ENCODE data around the gene ARHGEF6.

DNA sequence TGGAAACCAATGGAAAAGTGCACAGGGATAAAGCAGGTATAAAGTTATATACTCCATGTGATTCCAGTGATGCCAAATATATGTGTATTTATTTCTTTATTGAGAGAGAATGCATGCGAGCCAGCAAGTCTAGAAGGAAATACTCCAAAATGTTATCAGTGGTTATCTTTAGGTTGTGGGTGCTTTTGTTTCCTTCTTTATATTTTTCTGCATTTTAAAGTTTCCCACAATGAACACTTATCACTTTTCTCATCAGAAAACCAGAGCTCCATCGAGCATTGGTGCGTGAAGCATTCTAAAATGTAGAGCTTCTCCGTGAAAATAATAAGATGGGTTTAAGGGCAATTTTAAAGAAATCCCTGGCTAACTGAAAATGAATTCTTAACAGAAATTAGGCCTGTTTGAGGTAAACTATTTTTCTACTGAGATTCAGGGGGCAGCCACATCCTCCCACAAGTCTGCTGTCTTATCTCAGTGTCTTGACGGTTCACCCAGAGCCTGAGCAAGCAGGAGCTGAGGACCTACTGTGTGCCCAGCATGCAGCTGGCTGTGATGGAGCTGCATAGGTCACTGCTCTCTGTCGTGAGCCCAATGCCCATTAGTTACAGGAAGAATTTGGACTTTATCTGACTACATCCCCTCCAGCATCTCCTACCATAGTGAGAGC is 151.5 kb downstream of the ARHGEF6 start:
- TF ChIP-seq CTCF (IDR thresholded peaks at IDR 0.05) (no peak), POLR2A (IDR thresholded peaks at IDR 0.05) (no peak), POLR2AphosphoS5 (IDR thresholded peaks at IDR 0.05; ENCODE audit: insufficient read depth in 1 of 2, low read depth in 1 of 2) (no peak)

Measured in vagina (tissue), 2 donors.